Natural killer cell (primary cell): ENCODE data around the gene DPYD. TPM values are rescaled to one million over a fixed set of nuclear protein-coding genes. Genes with fewer than 3 reads are reported as not detected.

Source experiments
- ATAC-seq, 3 donors: fragments of 150-1000 bp in 2 of 3; fragments of 200-7000 bp in 1 of 3; cut with Tn5 transposase; 1 replicate in 1 of 3; 2 replicates in 2 of 3; pipeline ENCODE4 v1.10.0; 2021; ENCODE audit warnings: mild to moderate bottlenecking in 2 of 3, moderate library complexity in 2 of 3
- DNase-seq, 2 donors: peaks; one replicate each; pipeline versions ENCODE4 v3.0.0 to v3.0.0-alpha.2; 2013 to 2021; ENCODE audit warnings: mixed read lengths in 1 of 2
- H3K27ac ChIP-seq: one replicate; pipeline ENCODE4 v1.5.1; 2013; ENCODE audit warnings: mild to moderate bottlenecking, low read length
- H3K27me3 ChIP-seq: one replicate; pipeline ENCODE4 v1.6.1; 2013; ENCODE audit warnings: low read length; ENCODE audit not compliant: control insufficient read depth, insufficient read depth
- H3K36me3 ChIP-seq: one replicate; pipeline ENCODE4 v1.6.1; 2013; ENCODE audit warnings: low read length; ENCODE audit not compliant: control insufficient read depth, insufficient read depth
- H3K4me1 ChIP-seq: one replicate; pipeline ENCODE4 v1.6.1; 2013; ENCODE audit warnings: low read length; ENCODE audit not compliant: control insufficient read depth, insufficient read depth
- H3K4me3 ChIP-seq: one replicate; pipeline ENCODE4 v1.5.1; 2013; ENCODE audit warnings: low read length
- H3K9me3 ChIP-seq: one replicate; pipeline ENCODE4 v1.6.1; 2013; ENCODE audit warnings: low read length; ENCODE audit not compliant: control insufficient read depth, insufficient read depth
- H3K27ac Mint-ChIP-seq, 2 donors: one replicate each; pipeline ENCODE4 v1.8.0; 2022; ENCODE audit warnings: mild to moderate bottlenecking in 2 of 2, mixed read lengths in 2 of 2, moderate library complexity in 1 of 2
- H3K27me3 Mint-ChIP-seq, 2 donors: one replicate each; pipeline ENCODE4 v1.8.0; 2022; ENCODE audit warnings: low read depth in 2 of 2, mixed read lengths in 2 of 2
- H3K36me3 Mint-ChIP-seq: one replicate; pipeline ENCODE4 v1.8.0; 2022; ENCODE audit warnings: mixed read lengths
- H3K4me1 Mint-ChIP-seq, 2 donors: one replicate each; pipeline ENCODE4 v1.8.0; 2022; ENCODE audit warnings: mixed read lengths in 2 of 2
- H3K4me3 Mint-ChIP-seq: one replicate; pipeline ENCODE4 v1.8.0; 2022; ENCODE audit warnings: mild to moderate bottlenecking, moderate library complexity, mixed read lengths
- H3K9me3 Mint-ChIP-seq, 2 donors: one replicate each; pipeline ENCODE4 v1.8.0; 2022; ENCODE audit warnings: mixed read lengths in 2 of 2
- WGBS: methylation state at CpG from one replicate; pipeline ENCODE4 v1.1.7; 2013; ENCODE audit warnings: missing lambda C conversion rate; ENCODE audit not compliant: insufficient coverage; 5-methylcytosine and 5-hydroxymethylcytosine counted together
- intact Hi-C: fragments of 100-400 bp; cut with micrococcal nuclease; formaldehyde crosslinking; loops from one replicate; pipeline ENCODE4 v1.14.2; 2022
- total RNA-seq, 4 donors: library from RNA; stranded (reverse); fragments of 120-200 nt in 1 of 4; gene quantifications; one replicate each; pipeline versions ENCODE4 v1.2.3 to v1.2.4, GENCODE V29; 2013 to 2022
- TF ChIP-seq, protein P1 (sequence below): fragments of 200-600 bp; IDR thresholded peaks from one replicate; pipeline ENCODE4 v1.8.0; 2022; ENCODE audit warnings: antibody characterized with exemption

DPYD gene
- total RNA-seq, 3 donors from 2014 or later (not counting 1 experiment from before 2014, with no cell fraction given), result 56.6 to 66.7 (median 56.9) TPM

DNA sequence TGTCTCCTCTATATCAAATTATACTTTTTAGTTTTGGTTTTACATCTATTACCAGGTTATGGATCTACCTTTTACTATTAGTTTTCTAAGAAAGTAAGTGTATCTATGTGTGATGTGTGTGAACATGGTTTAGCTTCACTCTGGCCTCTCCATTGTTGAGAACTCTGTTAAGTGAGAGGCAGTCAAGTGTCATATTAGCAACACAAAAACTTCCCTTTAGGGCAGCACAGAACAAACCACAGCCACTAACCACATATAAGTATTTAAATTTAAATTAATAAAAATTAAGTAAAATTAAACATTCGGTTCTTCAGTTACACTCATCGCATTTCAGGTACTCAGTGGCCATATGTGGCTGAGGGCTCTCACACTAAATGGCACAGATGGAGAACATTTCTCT lies 96.6 kb downstream of the DPYD start:
- ATAC-seq, result no peak
- 78% methylated on average over 2 of the region's 2 CpGs for WGBS
- Mint-ChIP-seq H3K9me3 (no peaks in the 10 kb centered on the region), H3K27ac (no peak overlapping the region), H3K4me3 (no peak overlapping the region), H3K36me3 (no peaks in the 10 kb centered on the region), H3K27me3 (no peaks in the 10 kb centered on the region), H3K4me1 (peaks cover 0 to 12% of the 10 kb centered on the region in 2 donors)
- no peaks in the 10 kb centered on the region for H3K9me3 ChIP-seq
- no peak overlapping the region for H3K27ac ChIP-seq
- H3K4me1 ChIP-seq, result no peaks in the 10 kb centered on the region
- TF ChIP-seq, protein P1, sequence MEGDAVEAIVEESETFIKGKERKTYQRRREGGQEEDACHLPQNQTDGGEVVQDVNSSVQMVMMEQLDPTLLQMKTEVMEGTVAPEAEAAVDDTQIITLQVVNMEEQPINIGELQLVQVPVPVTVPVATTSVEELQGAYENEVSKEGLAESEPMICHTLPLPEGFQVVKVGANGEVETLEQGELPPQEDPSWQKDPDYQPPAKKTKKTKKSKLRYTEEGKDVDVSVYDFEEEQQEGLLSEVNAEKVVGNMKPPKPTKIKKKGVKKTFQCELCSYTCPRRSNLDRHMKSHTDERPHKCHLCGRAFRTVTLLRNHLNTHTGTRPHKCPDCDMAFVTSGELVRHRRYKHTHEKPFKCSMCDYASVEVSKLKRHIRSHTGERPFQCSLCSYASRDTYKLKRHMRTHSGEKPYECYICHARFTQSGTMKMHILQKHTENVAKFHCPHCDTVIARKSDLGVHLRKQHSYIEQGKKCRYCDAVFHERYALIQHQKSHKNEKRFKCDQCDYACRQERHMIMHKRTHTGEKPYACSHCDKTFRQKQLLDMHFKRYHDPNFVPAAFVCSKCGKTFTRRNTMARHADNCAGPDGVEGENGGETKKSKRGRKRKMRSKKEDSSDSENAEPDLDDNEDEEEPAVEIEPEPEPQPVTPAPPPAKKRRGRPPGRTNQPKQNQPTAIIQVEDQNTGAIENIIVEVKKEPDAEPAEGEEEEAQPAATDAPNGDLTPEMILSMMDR, result no peak
- H3K27me3 ChIP-seq, result no peaks in the 10 kb centered on the region
- H3K4me3 ChIP-seq, result no peak overlapping the region
- no peaks in the 10 kb centered on the region for H3K36me3 ChIP-seq
- intact Hi-C loops, result loop anchor here (10.0 kb wide), 1 partner anchor 859 kb away; no protein-coding TSS in a partner anchor
- no peak for DNase-seq

- Mint-ChIP-seq H3K27ac (no peak overlapping the region), H3K36me3 (no peaks in the 10 kb centered on the region), H3K4me1 (peaks cover under 1 to 7% of the 10 kb centered on the region in 2 donors), H3K4me3 (no peak overlapping the region), H3K27me3 (no peaks in the 10 kb centered on the region), H3K9me3 (no peaks in the 10 kb centered on the region)
- peak in 1 of 3 donors; percentile 43 for ATAC-seq
- no peaks in the 10 kb centered on the region for H3K4me1 ChIP-seq
- 100% methylated on average over 3 of the region's 6 CpGs for WGBS
- H3K9me3 ChIP-seq, result no peaks in the 10 kb centered on the region
- H3K4me3 ChIP-seq, result no peak overlapping the region
- H3K27me3 ChIP-seq, result no peaks in the 10 kb centered on the region
- H3K27ac ChIP-seq, result no peak overlapping the region
- H3K36me3 ChIP-seq, result peaks cover 2% of the 10 kb centered on the region
- intact Hi-C loops, result loop anchor here (10.0 kb wide), 1 partner anchor 856 kb away; no protein-coding TSS in a partner anchor
- DNase-seq, result peak in 1 of 2 donors; percentile 25
- TF ChIP-seq, protein P1, result peak; percentile 26
These were observed 100.2 kb downstream of the DPYD start for GRCh38 chr1:97820470-97821188.

- Mint-ChIP-seq H3K36me3 (no peaks in the 10 kb centered on the region), H3K4me1 (peaks cover 11% of the 10 kb centered on the region in 2 donors), H3K9me3 (no peaks in the 10 kb centered on the region), H3K27ac (no peak overlapping the region), H3K27me3 (no peaks in the 10 kb centered on the region), H3K4me3 (no peak overlapping the region)
- Histone ChIP-seq H3K9me3 (no peaks in the 10 kb centered on the region), H3K36me3 (peaks cover 2% of the 10 kb centered on the region), H3K4me1 (no peaks in the 10 kb centered on the region), H3K27ac (no peak overlapping the region), H3K27me3 (no peaks in the 10 kb centered on the region), H3K4me3 (no peak overlapping the region)
- intact Hi-C loops, result no loop called here
- 60% methylated on average over 1 of the region's 1 CpG for WGBS
- ATAC-seq (no peak), DNase-seq (no peak)
- TF ChIP-seq, protein P1, result no peak
These were observed 103.9 kb downstream of the DPYD start for GRCh38 chr1:97816927-97817326.

- Histone ChIP-seq H3K27ac (no peak overlapping the region), H3K27me3 (no peaks in the 10 kb centered on the region), H3K4me1 (no peaks in the 10 kb centered on the region), H3K36me3 (peaks cover 2% of the 10 kb centered on the region), H3K4me3 (no peak overlapping the region), H3K9me3 (no peaks in the 10 kb centered on the region)
- ATAC-seq (no peak), DNase-seq (no peak)
- H3K27me3 Mint-ChIP-seq, result no peaks in the 10 kb centered on the region
- WGBS, result 96% methylated on average over 3 of the region's 3 CpGs
- peaks cover 11% of the 10 kb centered on the region in 2 donors for H3K4me1 Mint-ChIP-seq
- H3K4me3 Mint-ChIP-seq, result no peak overlapping the region
- H3K9me3 Mint-ChIP-seq, result no peaks in the 10 kb centered on the region
- TF ChIP-seq, protein P1, result no peak
- no peaks in the 10 kb centered on the region for H3K36me3 Mint-ChIP-seq
- intact Hi-C loops, result no loop called here
- no peak overlapping the region for H3K27ac Mint-ChIP-seq
These were observed 106.0 kb downstream of the DPYD start for GRCh38 chr1:97814804-97815203.
